Measurements from ENCODE around the gene YPEL2.

Gene YPEL2

GRCh38 chr17:59433586-59433985 lies 102.1 kb downstream of the YPEL2 start:
- Mint-ChIP-seq H3K27ac (no peak overlapping the region), H3K4me3 (no peak overlapping the region), H3K9me3 (peaks cover 9% of the 10 kb centered on the region), H3K36me3 (no peaks in the 10 kb centered on the region), H3K27me3 (no peaks in the 10 kb centered on the region), H3K4me1 (peaks cover 23% of the 10 kb centered on the region)
- ATAC-seq, result no peak

GRCh38 chr17:59434429-59434828 lies 103.0 kb downstream of the YPEL2 start:
- Mint-ChIP-seq H3K27ac (no peak overlapping the region), H3K4me3 (no peak overlapping the region), H3K27me3 (no peaks in the 10 kb centered on the region), H3K4me1 (peaks cover 29% of the 10 kb centered on the region), H3K9me3 (peaks cover 9% of the 10 kb centered on the region), H3K36me3 (no peaks in the 10 kb centered on the region)
- no peak for ATAC-seq

GRCh38 chr17:59435238-59435637 lies 103.8 kb downstream of the YPEL2 start:
- H3K4me1 Mint-ChIP-seq, result peaks cover 29% of the 10 kb centered on the region
- no peak for ATAC-seq

GRCh38 chr17:59436900-59437299 lies 105.4 kb downstream of the YPEL2 start:
- ATAC-seq, result no peak
- peaks cover 38% of the 10 kb centered on the region for H3K4me1 Mint-ChIP-seq
- H3K27me3 Mint-ChIP-seq, result no peaks in the 10 kb centered on the region
- H3K36me3 Mint-ChIP-seq, result no peaks in the 10 kb centered on the region
- H3K4me3 Mint-ChIP-seq, result no peak overlapping the region
- H3K9me3 Mint-ChIP-seq, result peaks cover 6% of the 10 kb centered on the region
- H3K27ac Mint-ChIP-seq, result no peak overlapping the region

More at GRCh38 chr17:59435238-59435637, 103.8 kb downstream of the YPEL2 start:
- Mint-ChIP-seq H3K4me3 (no peak overlapping the region), H3K27ac (no peak overlapping the region), H3K36me3 (no peaks in the 10 kb centered on the region), H3K27me3 (no peaks in the 10 kb centered on the region), H3K9me3 (peaks cover 9% of the 10 kb centered on the region)

- H3K4me1 Mint-ChIP-seq, result peaks cover 38% of the 10 kb centered on the region
- no peaks in the 10 kb centered on the region for H3K27me3 Mint-ChIP-seq
- H3K9me3 Mint-ChIP-seq, result peaks cover under 1% of the 10 kb centered on the region
- ATAC-seq, result peak; percentile 49
- no peak overlapping the region for H3K4me3 Mint-ChIP-seq
- H3K27ac Mint-ChIP-seq, result peak overlapping the region; percentile 40
- no peaks in the 10 kb centered on the region for H3K36me3 Mint-ChIP-seq
Observed at GRCh38 chr17:59437791-59438281, 106.4 kb downstream of the YPEL2 start.

- no peak overlapping the region for H3K27ac Mint-ChIP-seq
- no peaks in the 10 kb centered on the region for H3K36me3 Mint-ChIP-seq
- H3K27me3 Mint-ChIP-seq, result no peaks in the 10 kb centered on the region
- no peak overlapping the region for H3K4me3 Mint-ChIP-seq
- H3K4me1 Mint-ChIP-seq, result peaks cover 38% of the 10 kb centered on the region
- H3K9me3 Mint-ChIP-seq, result no peaks in the 10 kb centered on the region
- ATAC-seq, result no peak
Observed at GRCh38 chr17:59439262-59439661, 107.8 kb downstream of the YPEL2 start.

- no peak for ATAC-seq
- peaks cover 39% of the 10 kb centered on the region for H3K4me1 Mint-ChIP-seq
- no peaks in the 10 kb centered on the region for H3K9me3 Mint-ChIP-seq
- H3K36me3 Mint-ChIP-seq, result no peaks in the 10 kb centered on the region
- no peak overlapping the region for H3K4me3 Mint-ChIP-seq
- no peak overlapping the region for H3K27ac Mint-ChIP-seq
- no peaks in the 10 kb centered on the region for H3K27me3 Mint-ChIP-seq
Observed at GRCh38 chr17:59439741-59440211, 108.3 kb downstream of the YPEL2 start.

GRCh38 chr17:59440757-59441463 lies 109.5 kb downstream of the YPEL2 start:
- ATAC-seq, result peak; percentile 93
- Mint-ChIP-seq H3K36me3 (no peaks in the 10 kb centered on the region), H3K9me3 (no peaks in the 10 kb centered on the region), H3K27ac (peak overlapping the region; percentile 53), H3K4me3 (peak overlapping the region; percentile 16), H3K4me1 (peaks cover 37% of the 10 kb centered on the region), H3K27me3 (no peaks in the 10 kb centered on the region)

GRCh38 chr17:59441464-59442096 lies 110.1 kb downstream of the YPEL2 start:
- Mint-ChIP-seq H3K27ac (peak overlapping the region; percentile 53), H3K27me3 (no peaks in the 10 kb centered on the region), H3K36me3 (no peaks in the 10 kb centered on the region), H3K4me1 (peaks cover 35% of the 10 kb centered on the region), H3K9me3 (no peaks in the 10 kb centered on the region), H3K4me3 (no peak overlapping the region)
- no peak for ATAC-seq

GRCh38 chr17:59443106-59443505 lies 111.7 kb downstream of the YPEL2 start:
- H3K27ac Mint-ChIP-seq, result no peak overlapping the region
- no peak for ATAC-seq
- H3K9me3 Mint-ChIP-seq, result no peaks in the 10 kb centered on the region
- peaks cover 24% of the 10 kb centered on the region for H3K4me1 Mint-ChIP-seq
- H3K27me3 Mint-ChIP-seq, result no peaks in the 10 kb centered on the region
- H3K4me3 Mint-ChIP-seq, result no peak overlapping the region
- no peaks in the 10 kb centered on the region for H3K36me3 Mint-ChIP-seq

Measured in stimulated activated memory B cell treated with anti-CD40 and anti-IgM and Interleukin-4, amounts not matched to agents 10 μg/mL and 1 μg/mL and 100 μg/mL, for 72 hours (primary cell).